A549 (cell line): ENCODE results near the gene FAM13A.

ENCODE experiments used
- POLR2A ChIP-seq: IDR thresholded peaks from 2 replicates; pipeline ENCODE4 v1.6.1; 2012; ENCODE audit warnings: mild to moderate bottlenecking, low read length
- TF ChIP-seq, protein P1 (sequence below): fragments of >200 bp; sonication (Bioruptor Twin); formaldehyde crosslinking; IDR thresholded peaks from 3 replicates; pipeline ENCODE4 v1.6.1; 2016
- TF ChIP-seq, protein P2 (sequence below): fragments of >200 bp; sonication (Bioruptor Twin); formaldehyde crosslinking; IDR thresholded peaks from 3 replicates; pipeline ENCODE4 v1.5.1; 2016
- TF ChIP-seq, protein P3 (sequence below): fragments of >200 bp; sonication (Bioruptor Twin); formaldehyde crosslinking; IDR thresholded peaks from 2 replicates; pipeline ENCODE4 v1.6.1; 2016

DNA sequence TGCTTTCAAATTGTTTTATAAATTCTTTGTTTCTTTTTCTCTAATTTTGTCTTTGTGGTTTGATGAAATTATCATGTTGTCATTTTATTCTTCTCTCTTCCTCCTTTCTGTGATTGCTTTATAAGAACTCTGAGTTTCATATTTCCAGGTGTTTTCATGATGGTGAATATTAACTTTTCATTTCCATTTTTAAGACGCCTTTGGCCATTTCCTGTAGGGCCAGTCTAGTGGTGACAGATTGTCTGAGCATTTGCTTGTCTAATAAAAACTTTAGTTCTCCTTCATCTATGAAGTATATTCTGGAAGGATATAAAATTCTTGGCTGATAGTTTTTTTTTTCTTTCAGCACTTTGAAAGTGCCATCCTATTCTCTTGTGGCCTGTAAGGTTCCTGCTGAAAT lies 128.1 kb downstream of the FAM13A start:
- TF ChIP-seq, protein P1, sequence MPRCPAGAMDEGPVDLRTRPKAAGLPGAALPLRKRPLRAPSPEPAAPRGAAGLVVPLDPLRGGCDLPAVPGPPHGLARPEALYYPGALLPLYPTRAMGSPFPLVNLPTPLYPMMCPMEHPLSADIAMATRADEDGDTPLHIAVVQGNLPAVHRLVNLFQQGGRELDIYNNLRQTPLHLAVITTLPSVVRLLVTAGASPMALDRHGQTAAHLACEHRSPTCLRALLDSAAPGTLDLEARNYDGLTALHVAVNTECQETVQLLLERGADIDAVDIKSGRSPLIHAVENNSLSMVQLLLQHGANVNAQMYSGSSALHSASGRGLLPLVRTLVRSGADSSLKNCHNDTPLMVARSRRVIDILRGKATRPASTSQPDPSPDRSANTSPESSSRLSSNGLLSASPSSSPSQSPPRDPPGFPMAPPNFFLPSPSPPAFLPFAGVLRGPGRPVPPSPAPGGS: no peak
- TF ChIP-seq, protein P2, sequence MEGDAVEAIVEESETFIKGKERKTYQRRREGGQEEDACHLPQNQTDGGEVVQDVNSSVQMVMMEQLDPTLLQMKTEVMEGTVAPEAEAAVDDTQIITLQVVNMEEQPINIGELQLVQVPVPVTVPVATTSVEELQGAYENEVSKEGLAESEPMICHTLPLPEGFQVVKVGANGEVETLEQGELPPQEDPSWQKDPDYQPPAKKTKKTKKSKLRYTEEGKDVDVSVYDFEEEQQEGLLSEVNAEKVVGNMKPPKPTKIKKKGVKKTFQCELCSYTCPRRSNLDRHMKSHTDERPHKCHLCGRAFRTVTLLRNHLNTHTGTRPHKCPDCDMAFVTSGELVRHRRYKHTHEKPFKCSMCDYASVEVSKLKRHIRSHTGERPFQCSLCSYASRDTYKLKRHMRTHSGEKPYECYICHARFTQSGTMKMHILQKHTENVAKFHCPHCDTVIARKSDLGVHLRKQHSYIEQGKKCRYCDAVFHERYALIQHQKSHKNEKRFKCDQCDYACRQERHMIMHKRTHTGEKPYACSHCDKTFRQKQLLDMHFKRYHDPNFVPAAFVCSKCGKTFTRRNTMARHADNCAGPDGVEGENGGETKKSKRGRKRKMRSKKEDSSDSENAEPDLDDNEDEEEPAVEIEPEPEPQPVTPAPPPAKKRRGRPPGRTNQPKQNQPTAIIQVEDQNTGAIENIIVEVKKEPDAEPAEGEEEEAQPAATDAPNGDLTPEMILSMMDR: no peak
- no peak for TF ChIP-seq POLR2A
- TF ChIP-seq, protein P3, sequence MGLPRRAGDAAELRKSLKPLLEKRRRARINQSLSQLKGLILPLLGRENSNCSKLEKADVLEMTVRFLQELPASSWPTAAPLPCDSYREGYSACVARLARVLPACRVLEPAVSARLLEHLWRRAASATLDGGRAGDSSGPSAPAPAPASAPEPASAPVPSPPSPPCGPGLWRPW: no peak
